Activated T-cell treated with anti-CD3 and anti-CD28 coated beads for 4 hours (primary cell): ENCODE measurements around the gene GADL1.

Source experiments
- DNase-seq: peaks from one replicate; pipeline ENCODE4 v3.0.0-alpha.2; 2020

GADL1 gene

GRCh38 chr3:30805695-30806094 lies 88.8 kb downstream of the GADL1 start:
- no peak for DNase-seq

- DNase-seq: no peak
Observed at GRCh38 chr3:30804984-30805383, 89.5 kb downstream of the GADL1 start.

DNA sequence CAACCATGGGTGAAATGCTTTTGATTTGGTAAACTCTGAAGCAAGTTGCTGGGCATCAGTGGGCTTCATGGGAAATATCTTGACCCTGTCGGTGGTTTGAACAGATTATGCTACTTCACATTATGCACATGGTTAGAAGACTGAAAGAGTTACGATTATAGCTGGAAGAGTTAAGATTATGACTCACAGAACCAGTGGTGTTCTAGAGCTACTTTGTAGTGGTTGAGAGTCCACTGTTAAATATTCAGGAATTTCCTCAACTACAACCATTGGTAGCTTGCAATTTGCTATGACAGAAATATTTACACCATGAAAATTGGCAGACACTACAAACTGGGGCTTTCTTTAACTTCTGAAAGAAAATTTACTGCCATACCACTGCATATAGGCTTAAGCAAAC lies 99.3 kb downstream of the GADL1 start:
- DNase-seq: no peak

DNA sequence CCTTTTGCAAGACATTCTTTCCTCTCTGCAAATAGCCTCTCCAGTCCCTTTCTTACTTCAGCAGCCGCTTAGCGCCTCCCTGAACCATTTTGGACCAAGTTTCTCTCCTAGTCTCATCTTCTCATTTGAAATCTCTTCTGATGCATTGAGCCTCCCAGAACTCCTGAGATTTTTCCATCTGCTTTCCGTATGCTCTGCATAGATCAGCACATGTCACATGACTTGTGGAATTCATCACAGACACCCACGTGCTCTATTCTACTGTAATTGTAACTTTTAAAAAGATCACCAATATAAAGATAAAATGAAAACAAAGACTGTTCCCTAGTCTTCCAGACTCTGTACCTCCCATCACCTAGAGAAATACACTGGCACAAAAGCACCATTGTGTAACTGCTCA lies 100.7 kb downstream of the GADL1 start:
- no peak for DNase-seq

DNA sequence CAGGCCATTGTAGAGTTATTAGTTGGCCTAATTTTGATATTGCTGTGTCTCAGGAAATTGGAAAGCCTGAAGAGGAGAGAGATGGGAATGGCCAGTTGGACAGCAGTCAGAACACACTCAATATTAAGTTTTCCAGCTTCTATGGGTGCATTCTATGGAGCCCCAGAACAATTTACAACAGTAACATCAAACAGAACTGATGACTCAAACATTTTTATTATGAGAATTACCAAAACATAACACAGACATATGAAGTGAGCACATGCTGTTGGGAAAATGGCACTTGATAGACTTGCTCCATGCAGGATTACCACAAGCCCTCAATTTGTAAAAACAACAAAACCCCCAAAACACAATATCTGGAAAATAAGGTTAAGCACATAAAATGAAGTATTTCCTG lies 104.3 kb downstream of the GADL1 start:
- no peak for DNase-seq

DNA sequence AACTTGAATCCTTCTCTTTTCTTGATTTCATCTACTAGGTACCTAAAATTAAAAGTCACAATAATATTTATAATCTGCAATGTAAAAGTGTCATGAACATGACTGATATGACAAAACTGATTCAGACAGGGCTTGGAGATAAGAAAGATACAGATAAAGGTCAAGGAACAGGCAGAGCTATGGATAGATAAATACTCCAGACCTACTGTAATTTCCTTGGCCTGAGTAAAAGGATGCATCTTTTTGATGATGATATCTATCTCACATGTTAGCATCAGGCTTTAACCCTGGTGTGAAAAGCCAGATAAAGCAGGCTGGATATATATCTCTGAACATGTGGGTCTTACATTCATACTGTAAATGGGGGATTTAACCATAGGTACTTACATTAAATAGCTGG lies 108.1 kb downstream of the GADL1 start:
- no peak for DNase-seq

DNA sequence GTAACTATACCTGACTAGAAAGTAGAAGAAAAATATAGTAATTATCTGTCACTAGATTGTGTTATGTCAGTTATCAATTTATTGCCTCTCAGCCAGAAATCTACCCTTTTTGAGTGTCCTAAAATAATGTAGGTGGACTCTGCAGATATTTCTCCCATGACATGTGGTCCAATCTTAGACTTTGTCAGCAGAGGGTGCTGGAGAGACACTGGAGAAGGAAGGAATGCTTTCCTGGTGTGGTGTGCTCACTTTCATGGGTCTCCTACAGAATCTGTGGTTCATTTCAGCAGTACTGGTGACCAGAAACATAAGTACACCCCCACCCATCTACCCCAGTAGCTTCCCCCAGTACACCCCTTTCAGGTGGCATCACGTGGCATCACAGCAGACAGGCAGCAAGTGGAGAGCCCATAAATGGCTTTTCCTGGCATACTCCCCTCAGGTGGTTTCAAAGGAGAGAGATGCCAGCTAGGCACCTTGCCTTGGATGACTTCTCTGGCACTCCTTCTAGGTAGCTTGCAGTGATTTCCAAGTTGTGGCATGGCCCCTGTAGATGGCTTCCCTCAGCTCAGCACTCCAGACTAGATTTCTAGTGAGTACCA lies 114.7 kb downstream of the GADL1 start:
- DNase-seq: no peak

GRCh38 chr3:30778933-30779332 lies 115.5 kb downstream of the GADL1 start:
- DNase-seq: no peak

DNA sequence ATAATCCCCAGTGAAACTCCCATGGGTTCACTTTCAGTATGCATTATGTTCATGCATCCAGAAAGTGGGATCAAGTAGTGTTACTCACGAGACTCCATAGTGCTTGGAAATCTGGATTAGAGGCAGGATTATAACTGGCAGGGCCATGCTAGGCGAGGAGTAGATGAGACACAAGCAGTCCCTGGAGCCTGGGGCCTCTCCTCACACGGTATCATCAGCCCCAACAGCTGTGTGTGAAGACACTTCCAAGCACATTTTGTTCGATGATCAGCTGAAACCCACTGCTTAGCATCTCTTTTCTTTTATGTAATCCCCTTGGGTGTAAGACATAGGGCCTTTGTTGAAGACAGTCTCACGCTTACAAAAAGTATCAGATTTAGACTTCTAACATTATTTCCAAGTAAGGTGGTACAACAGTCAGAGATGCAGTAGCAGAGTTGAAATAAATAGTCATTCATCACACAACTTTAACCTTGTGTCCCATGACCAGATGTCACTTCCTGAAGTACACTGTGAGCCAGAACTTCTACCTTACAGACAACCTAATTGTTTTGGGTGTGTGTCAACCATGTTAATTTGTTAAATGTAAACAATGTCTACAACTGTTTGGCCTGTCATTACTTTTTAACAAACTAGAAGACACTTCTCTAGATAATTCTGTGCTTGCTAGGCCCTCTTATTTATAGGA lies 116.9 kb downstream of the GADL1 start:
- DNase-seq: no peak

DNA sequence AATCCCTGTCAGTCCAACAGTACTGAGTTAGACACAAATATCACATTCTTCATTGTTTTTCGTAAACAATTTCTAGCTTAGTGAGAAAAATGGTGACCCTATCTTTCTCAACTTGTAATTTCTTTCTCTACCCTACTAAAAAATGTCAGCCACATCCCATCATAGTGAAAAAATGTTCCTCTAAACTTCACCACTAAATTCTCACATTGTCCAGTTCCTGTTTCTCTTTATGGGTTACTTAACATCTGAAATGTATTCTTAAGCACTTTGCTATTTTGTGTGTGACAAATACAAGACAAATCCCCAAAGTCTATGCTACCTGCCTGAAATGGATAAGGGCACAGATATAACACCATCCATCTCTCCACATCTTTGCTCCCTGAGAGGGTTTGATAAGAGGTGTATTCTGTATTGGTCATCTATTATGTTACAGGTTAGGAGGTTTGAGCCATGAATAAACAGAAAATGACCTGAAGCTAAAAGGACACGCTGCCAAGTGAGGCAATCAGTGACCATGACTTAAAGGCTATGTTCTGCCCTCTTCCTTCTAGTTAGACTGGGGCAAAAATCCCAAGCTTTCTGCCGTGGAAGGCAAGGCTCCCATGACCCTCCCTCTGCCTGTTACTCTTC lies 118.2 kb downstream of the GADL1 start:
- DNase-seq: no peak

DNA sequence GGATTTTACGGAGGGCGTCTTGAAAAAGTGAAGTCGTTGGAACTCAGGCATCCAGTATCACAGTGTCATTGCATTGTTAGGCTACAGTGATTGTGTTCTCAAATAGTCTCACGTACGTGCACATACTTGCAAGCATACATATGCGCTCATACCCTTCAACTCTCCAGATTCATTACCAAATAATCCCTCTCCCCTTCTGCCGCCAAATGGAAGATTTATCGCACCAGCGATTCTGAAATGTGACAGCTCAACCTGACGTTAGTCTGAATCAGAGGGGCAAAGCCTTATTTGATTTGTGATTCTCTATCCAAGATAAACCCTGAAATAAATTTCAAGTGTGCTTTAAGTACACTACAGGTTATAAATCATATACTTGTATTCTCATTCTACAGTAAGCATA lies 119.4 kb downstream of the GADL1 start:
- no peak for DNase-seq

DNA sequence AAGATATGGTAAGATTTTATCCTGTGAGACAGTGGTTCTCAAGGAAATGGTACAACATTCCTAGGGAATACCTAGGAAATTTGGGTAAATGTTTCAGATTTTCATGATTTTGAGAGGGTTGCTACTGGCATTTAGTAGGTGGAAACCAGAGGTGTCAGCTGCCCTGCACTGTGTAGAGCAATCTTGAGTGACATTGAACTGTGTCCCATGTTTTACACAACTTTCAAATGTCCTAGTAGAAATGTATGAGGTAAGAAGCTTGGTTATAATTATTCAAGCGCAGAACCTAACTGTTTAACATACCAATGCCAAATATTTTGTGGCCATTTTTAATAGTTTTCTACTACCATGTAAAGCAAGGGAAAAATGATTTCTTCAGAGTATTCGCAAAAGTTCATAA lies 120.4 kb downstream of the GADL1 start:
- DNase-seq: no peak

DNA sequence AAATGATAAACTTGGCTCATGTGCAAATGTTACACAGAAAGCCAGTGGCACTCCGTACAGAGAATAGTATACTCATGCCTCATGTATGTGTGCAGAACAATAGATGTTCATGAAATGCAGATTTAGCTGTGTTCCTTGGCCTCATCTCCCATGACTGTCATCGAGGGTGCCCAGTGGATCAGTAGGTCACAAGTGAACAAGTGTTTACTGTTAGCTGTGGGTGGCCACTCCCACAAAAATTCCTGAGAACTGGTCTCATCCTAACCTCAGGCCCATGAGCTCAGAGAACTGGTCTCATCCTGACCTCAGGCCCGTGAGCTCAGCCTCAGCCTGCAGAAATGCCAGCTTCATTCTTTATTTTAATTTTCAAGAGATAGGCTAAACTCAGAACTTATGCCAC lies 124.1 kb downstream of the GADL1 start:
- DNase-seq: no peak

DNA sequence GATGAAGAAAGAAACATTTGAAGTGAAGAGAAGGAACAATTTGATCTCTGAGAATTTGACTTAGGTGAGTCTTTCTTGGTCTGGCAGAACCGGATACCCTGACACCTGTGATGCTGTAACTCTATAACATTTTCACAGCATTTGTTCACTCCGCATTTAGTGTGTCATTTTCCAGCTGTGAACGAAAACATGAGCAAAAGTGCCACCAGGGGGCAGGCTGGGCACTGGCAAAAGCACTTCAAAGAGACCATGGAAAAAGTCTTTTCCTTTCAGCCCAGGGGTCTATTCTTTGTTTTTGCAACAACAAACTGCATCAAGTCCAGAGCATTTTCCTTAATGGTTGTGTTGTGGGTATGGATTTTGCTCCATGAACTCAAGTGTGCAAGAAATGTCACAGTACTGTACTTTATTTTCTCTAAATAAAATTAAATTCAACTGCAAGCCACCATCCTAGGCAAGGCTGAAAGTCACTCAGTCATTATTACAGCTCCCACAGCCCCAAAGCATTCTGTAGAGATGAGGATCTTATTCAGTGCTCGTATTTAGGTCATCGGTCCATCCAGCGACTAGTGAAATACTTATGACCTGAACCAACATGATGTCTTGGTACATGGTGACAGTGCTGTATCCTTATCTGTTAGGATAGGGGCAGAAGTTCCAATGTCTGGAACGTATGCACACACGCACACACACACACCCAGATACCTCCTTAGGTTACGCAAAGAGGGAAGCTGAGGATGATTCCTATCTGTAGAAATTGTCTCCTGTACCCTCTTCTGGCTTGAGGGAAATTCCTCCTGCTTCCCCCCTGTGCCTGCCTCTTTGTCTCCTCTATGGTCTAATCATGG lies 125.5 kb downstream of the GADL1 start:
- DNase-seq: peak; percentile 61

DNA sequence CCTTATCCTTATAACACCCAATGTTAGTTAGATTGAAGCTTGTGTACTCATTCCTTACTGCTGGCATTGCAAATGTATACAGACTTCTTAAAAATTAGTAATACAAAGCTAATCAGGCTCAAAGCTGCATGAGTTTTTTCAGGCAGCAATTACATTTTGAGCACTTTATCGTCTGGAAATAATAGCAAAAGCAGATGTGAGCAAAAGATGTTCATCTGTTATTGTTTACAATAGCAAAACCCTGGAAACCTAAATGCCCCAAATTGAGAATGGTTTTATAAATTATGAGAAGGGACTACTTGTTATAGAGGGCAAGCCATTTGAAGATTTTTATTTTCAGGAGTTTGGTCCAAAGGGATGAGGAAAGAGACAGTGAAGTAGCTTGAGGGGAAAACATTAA lies 126.4 kb downstream of the GADL1 start:
- no peak for DNase-seq

DNA sequence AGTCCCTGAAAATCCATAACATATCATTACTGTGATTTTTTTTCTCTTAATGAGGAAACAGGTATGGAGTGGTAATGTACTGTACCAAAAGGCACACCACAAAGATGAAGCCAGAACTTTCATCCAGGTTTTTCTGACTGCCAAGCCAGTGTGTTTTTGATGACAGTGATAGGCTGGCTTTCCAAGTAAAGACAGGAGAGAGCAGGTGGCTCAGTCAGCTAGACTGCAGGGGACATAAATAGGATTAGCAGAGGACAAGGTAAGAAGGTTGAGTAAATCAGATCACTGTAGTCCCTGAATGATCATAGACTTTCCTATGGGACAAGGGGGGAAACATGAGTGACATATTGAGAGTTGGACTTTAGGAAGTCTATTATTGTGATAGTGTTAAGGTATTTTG lies 127.9 kb downstream of the GADL1 start:
- no peak for DNase-seq

DNA sequence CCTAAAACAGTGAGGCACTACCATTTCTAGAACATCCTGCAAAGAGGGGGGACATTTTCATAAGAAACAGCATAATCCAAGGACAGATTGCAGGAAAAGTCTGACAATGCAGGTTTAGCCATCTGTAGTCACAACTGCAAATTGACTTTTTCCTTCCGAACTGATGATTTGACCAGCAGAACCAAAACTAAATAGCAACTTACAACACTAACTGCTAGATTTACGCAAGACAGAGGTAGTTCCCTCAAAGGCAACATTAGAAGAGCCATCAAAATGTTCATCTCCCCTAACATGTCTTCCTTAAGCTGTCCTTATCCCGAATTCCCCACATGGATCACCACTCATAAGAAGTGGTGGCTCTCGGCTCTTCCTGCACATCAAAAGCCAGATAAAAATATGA lies 129.6 kb downstream of the GADL1 start:
- no peak for DNase-seq

DNA sequence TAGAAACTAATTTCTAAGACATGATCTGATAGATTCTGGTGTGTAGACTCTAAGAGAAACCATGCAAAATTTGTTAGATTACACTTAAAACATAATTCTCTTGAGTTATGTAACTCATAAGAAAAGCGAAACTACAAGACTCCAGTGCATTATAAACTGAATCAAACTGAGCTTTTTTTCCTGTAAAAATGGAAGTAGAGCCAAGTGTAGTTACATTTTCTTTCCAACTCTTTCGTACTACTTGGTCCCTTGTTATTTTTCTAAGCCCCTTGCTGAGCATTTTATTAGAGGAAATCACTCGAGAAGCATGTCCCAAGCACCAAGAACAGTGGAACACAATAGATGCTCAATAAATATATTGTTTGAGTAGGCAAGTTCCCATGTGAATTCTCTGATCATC lies 130.2 kb downstream of the GADL1 start:
- DNase-seq: no peak

- no peak for DNase-seq
Observed at GRCh38 chr3:30761374-30761773, 133.1 kb downstream of the GADL1 start.

- no peak for DNase-seq
Observed at GRCh38 chr3:30760737-30761136, 133.7 kb downstream of the GADL1 start.

- no peak for DNase-seq
Observed at GRCh38 chr3:30760040-30760695, 134.3 kb downstream of the GADL1 start.

GRCh38 chr3:30756218-30756617 lies 138.2 kb downstream of the GADL1 start:
- no peak for DNase-seq

DNA sequence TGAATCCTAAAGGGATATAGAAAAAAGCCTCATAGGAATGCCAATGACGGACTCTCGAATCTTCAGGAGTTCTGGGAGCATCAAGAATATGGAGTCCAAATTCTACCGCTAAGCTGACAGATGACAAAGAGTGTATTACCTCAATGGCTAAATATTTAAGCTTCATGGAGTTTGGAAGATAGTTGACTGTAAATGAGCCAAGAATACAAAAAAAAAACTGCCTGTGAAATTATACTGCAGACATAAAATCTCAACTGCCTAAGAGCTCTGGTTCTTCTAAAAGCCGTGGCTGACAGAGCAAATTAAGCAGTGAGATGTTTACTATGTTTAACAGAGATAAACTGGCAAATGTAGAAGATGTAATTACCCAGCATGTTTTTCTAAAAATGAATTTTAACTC lies 140.0 kb downstream of the GADL1 start:
- DNase-seq: no peak
